Lung (tissue), 12 donors: ENCODE measurements around the gene CPNE8. TPM values are rescaled to one million over a fixed set of nuclear protein-coding genes. Genes with fewer than 3 reads are reported as not detected.

Source experiments
- ATAC-seq: fragments of 200-7000 bp; cut with Tn5 transposase; one replicate; pipeline ENCODE4 v1.9.1; 2020; ENCODE audit warnings: moderate number of reproducible peaks; ENCODE audit not compliant: insufficient read depth, low FRiP score
- DNase-seq, 3 donors: peaks; one replicate each; pipeline ENCODE4 v3.0.0-alpha.2; 2013 to 2017
- H3K27ac ChIP-seq, 2 donors: one replicate each; pipeline ENCODE4 v1.5.1; 2013; ENCODE audit warnings: mild to moderate bottlenecking in 2 of 2, moderate library complexity in 2 of 2, control low read depth in 1 of 2, inconsistent platforms in 1 of 2, low read depth in 1 of 2, low read length in 1 of 2
- H3K27me3 ChIP-seq, 3 donors: one replicate each; pipeline ENCODE4 v1.5.1; 2013; ENCODE audit warnings: low read length in 2 of 3; ENCODE audit not compliant: control insufficient read depth in 3 of 3, insufficient read depth in 3 of 3
- H3K36me3 ChIP-seq, 4 donors: one replicate each; pipeline ENCODE4 v1.5.1; 2013; ENCODE audit warnings: low read length in 4 of 4, mild to moderate bottlenecking in 1 of 4, moderate library complexity in 1 of 4; ENCODE audit not compliant: control insufficient read depth in 4 of 4, insufficient read depth in 4 of 4
- H3K4me1 ChIP-seq, 5 donors: one replicate each; pipeline ENCODE4 v1.5.1; 2013; ENCODE audit warnings: low read length in 5 of 5, mild to moderate bottlenecking in 2 of 5, moderate library complexity in 1 of 5; ENCODE audit not compliant: control insufficient read depth in 5 of 5, insufficient read depth in 5 of 5
- H3K4me3 ChIP-seq: one replicate; pipeline ENCODE4 v1.5.1; 2013; ENCODE audit warnings: mild to moderate bottlenecking, control low read depth, moderate library complexity
- H3K9ac ChIP-seq, 2 donors: one replicate each; pipeline ENCODE4 v1.5.1; 2013; ENCODE audit warnings: low read length in 2 of 2, control low read depth in 1 of 2; ENCODE audit not compliant: insufficient read depth in 1 of 2
- H3K9me3 ChIP-seq, 4 donors: one replicate each; pipeline ENCODE4 v1.5.1; 2013; ENCODE audit warnings: low read length in 3 of 4, mild to moderate bottlenecking in 1 of 4, moderate library complexity in 1 of 4; ENCODE audit not compliant: control insufficient read depth in 4 of 4, insufficient read depth in 3 of 4
- WGBS, 2 donors: extraction: QIAGEN DNeasy Blood & Tissue Kit; methylation state at CpG; one replicate each; pipeline ENCODE4 v1.1.7; 2013; 5-methylcytosine and 5-hydroxymethylcytosine counted together
- polyA plus RNA-seq, 2 donors: library from polyadenylated mRNA; stranded (reverse); fragments of 200-250 nt; gene quantifications; one replicate each; pipeline ENCODE4 v1.2.1, GENCODE V29; 2013
- total RNA-seq, 2 donors: library from RNA; depleted of rRNA in 1 of 2; stranded (reverse); fragments of >200 nt in 1 of 2; gene quantifications; one replicate each; pipeline ENCODE4 v1.2.1, GENCODE V29; 2014 to 2021
- TF ChIP-seq, protein P1 (sequence below): IDR thresholded peaks from 2 replicates; pipeline ENCODE4 v1.5.1; 2012; ENCODE audit warnings: mild to moderate bottlenecking; ENCODE audit errors: control extremely low read depth, extremely low read depth
- donor health status: control.
- donor health status: control.
- donor health status: Bipolar disorder and iron deficiency.
- donor health status: healthy.
- donor health status: DM: yes; HTN: yes; CAD: no.

CPNE8 gene
- total and polyA plus RNA-seq, 4 donors: 9.2 to 20.1 (median 15.3) TPM

DNA sequence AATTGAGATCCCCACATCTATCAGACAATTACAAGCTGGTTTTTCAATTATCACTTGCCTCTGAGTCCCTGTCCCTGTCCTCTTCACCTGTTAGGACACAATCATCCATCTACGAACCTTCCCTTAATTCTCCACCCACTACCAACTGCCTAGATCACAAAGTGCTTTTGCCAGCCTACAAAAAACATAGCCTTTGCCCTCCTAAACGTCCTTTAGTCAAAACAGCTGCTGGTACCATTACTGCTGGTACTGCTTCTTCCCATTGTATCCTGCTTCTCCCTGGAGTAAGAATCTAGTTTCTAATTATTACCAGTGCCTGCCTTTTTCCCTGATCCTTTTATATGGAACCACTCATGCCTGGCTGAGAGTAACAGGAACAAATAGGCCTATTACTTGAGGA, 82.1 kb downstream of the CPNE8 start:
- Histone ChIP-seq H3K4me1 (no peaks in the 10 kb centered on the region), H3K27ac (no peak overlapping the region), H3K9me3 (no peaks in the 10 kb centered on the region), H3K36me3 (peaks cover 0 to 1% (median 0%) of the 10 kb centered on the region in 4 donors), H3K4me3 (no peak overlapping the region), H3K9ac (no peak overlapping the region), H3K27me3 (no peaks in the 10 kb centered on the region)
- DNase-seq (no peak), ATAC-seq (no peak)
- TF ChIP-seq, protein P1, sequence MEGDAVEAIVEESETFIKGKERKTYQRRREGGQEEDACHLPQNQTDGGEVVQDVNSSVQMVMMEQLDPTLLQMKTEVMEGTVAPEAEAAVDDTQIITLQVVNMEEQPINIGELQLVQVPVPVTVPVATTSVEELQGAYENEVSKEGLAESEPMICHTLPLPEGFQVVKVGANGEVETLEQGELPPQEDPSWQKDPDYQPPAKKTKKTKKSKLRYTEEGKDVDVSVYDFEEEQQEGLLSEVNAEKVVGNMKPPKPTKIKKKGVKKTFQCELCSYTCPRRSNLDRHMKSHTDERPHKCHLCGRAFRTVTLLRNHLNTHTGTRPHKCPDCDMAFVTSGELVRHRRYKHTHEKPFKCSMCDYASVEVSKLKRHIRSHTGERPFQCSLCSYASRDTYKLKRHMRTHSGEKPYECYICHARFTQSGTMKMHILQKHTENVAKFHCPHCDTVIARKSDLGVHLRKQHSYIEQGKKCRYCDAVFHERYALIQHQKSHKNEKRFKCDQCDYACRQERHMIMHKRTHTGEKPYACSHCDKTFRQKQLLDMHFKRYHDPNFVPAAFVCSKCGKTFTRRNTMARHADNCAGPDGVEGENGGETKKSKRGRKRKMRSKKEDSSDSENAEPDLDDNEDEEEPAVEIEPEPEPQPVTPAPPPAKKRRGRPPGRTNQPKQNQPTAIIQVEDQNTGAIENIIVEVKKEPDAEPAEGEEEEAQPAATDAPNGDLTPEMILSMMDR: no peak
- WGBS, 2 donors: 76 to 79% methylated on average over 2 of the region's 2 CpGs

DNA sequence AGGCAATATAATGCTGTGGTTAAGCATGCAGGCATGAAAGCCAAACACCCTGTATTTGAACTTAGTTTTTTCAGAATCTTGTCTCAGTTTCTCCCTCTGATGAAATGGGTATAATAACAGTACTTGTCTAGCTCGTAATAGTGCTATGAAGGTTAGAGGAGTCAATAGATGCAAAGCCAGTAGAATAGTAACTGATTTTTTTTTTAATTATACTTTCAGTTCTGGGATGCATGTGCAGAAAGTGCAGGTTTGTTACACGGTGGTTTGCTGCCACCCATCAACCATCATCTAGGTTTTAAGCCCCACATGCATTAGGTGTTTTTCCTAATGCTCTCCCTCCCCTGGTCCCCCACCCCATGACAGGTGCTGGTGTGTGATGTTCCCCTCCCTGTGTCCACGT, 87.4 kb downstream of the CPNE8 start:
- Histone ChIP-seq H3K4me1 (no peaks in the 10 kb centered on the region), H3K27ac (no peak overlapping the region), H3K36me3 (no peaks in the 10 kb centered on the region), H3K27me3 (no peaks in the 10 kb centered on the region), H3K9ac (no peak overlapping the region), H3K9me3 (no peaks in the 10 kb centered on the region), H3K4me3 (no peak overlapping the region)
- TF ChIP-seq, protein P1: no peak
- WGBS, 2 donors: 87 to 90% methylated on average over 3 of the region's 3 CpGs
- DNase-seq: no peak
- ATAC-seq: no peak

DNA sequence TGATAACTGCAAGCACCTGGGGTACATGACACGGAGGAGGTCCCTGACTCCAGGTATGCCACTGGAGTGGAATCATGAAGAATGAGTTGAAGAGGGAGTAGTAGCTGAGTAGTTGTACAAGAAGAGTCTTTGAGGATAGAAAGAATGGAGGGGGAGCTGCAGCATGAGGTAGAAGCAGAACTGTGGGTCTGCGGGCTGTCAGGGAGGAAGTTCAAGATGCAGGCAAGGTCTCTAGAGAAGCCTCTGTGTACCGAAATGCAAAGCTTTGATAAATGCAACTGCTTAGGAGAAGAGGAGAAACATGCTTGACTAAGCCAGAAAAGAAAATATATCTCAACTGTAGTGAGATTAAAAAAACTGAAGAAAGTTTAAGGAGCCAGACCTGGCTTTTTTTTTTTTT, 91.5 kb downstream of the CPNE8 start:
- Histone ChIP-seq H3K27me3 (no peaks in the 10 kb centered on the region), H3K9ac (no peak overlapping the region), H3K27ac (no peak overlapping the region), H3K9me3 (no peaks in the 10 kb centered on the region), H3K4me1 (no peaks in the 10 kb centered on the region), H3K36me3 (peaks cover 0 to 8% (median 1%) of the 10 kb centered on the region in 4 donors), H3K4me3 (no peak overlapping the region)
- 77 to 90% methylated on average over 3 of the region's 3 CpGs for WGBS, 2 donors
- TF ChIP-seq, protein P1: no peak
- ATAC-seq (no peak), DNase-seq (no peak)

DNA sequence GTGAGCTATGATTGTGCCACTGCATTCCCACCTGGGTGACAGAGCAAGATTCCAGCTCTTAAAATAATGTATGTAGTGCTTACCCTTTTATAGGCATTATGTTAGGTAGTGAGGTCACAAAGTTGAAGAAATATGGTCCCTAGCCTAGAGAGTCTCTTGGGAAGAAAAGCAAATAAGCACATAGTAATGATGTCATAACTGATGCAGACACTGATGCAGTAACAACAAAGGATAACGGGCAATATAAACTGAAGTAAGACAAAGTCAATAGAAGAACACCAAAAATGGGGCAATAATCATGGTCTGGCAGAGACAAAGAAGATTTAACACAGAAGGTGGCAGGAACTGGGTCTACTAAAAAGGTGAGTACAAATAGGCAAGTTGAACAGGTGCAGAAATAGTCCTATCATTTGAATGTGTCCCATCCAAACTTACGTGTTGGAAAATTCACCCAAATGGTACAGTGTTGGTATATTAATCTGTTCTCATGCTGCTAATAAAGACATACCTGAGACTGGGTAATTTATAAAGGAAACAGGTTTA, 93.5 kb downstream of the CPNE8 start:
- DNase-seq (no peak), ATAC-seq (no peak)
- Histone ChIP-seq H3K4me1 (no peaks in the 10 kb centered on the region), H3K9ac (no peak overlapping the region), H3K36me3 (peaks cover 0 to 8% (median 1%) of the 10 kb centered on the region in 4 donors), H3K9me3 (no peaks in the 10 kb centered on the region), H3K4me3 (no peak overlapping the region), H3K27ac (no peak overlapping the region), H3K27me3 (no peaks in the 10 kb centered on the region)
- WGBS, 2 donors: 93 to 98% methylated on average over 2 of the region's 2 CpGs
- TF ChIP-seq, protein P1: no peak
